CD4-positive, alpha-beta T cell treated with Interleukin-6 for 4 hours (primary cell): ENCODE results near the gene CYTH1.
A peak's percentile ranks its signal among the peaks of the same experiment; 100 is the strongest.
"Not testable (repeated sequence)": the region's sequence is repeated elsewhere in the genome, so short reads cannot be mapped to it uniquely, and the experiment has no call there.

Experiments used
- DNase-seq: peaks from one replicate; pipeline ENCODE4 v3.0.0-alpha.2; 2020; ENCODE audit warnings: mixed read lengths

CYTH1 gene

GRCh38 chr17:78785011-78785662, 3.1 kb upstream of the CYTH1 start:
- peak; percentile 25 for DNase-seq

DNA sequence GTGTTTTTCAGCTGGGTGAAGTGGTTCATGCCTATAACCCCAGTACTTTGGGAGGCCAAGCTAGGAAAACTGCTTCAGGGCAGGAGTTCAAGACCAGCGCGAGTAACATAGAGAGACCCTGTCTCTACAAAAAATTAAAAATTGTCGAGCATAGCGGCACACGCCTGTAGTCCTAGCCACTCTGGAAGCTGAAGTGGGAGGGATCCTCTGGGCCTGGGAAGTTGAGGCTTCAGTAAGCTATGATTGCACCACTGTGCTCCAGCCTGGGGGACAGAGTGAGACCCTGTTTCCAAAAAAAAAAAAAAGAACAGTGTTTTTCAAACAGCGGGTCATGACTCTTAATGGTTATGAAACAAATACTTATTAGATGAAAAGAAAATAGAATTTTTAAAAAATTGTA, 2.3 kb upstream of the CYTH1 start:
- no peak for DNase-seq

GRCh38 chr17:78783711-78784324, 1.7 kb upstream of the CYTH1 start:
- DNase-seq = no peak

DNA sequence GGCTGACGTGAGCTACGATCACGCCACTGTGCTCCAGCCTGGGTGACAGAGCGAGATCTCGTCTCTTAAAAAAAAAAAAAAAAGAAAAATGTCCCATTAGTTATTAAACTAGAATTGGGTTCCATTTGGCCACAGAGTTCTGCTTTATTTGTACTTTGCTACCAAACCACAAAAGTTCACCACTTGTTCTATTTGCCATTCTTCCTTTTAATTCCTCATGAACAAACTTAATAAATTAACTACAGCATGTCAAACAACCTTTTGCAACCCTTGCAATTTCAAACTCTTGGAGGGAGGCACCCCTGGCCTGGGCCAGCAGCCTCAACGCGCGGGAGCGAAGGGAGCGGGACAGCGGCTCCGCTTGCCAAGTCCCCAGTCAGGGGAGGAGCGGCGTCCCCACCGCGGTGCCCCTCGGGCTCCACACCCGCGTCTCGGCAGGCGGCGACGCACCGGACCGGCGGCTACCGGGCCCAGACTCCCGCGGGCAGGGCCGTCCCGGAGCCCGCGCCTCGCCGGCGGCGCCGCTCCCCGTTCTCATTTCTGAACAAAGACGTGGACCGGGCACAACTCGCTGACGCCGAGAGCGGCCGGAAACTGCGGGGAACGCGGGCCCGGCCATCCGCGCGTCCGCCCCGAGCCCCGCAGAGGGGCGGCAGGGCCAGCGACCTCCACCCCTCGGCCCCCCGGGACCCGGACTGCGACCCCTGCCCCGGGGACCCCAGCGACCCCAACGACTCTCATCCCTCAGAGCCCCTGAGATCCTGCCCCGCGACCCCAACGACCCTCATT, 775 bp downstream of the CYTH1 start:
- peak; percentile 57 for DNase-seq

GRCh38 chr17:78780335-78780734, 1.7 kb downstream of the CYTH1 start:
- peak; percentile 24 for DNase-seq

DNA sequence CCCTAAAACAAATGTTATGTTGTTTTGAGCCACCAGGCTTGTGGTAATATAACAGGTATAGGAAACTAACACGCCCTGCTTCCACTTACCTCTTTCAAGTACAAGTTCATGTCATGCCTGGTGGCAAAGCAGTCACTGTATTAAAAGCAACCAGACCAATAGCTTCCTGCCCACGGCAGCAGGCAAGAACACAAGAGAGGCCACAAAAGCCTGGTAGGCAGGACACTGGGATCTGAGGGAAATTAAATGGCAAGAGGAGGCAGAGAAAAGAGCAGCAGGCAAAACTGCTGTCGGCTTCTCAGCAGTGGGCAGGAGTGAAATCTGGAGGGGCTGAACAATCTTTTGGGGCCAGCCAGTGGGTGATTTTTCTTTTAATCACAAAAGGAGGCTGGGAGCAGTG, 2.2 kb downstream of the CYTH1 start:
- DNase-seq = peak; percentile 74

- DNase-seq = not testable (repeated sequence)
These were observed 2.8 kb downstream of the CYTH1 start for GRCh38 chr17:78779286-78779651.

DNA sequence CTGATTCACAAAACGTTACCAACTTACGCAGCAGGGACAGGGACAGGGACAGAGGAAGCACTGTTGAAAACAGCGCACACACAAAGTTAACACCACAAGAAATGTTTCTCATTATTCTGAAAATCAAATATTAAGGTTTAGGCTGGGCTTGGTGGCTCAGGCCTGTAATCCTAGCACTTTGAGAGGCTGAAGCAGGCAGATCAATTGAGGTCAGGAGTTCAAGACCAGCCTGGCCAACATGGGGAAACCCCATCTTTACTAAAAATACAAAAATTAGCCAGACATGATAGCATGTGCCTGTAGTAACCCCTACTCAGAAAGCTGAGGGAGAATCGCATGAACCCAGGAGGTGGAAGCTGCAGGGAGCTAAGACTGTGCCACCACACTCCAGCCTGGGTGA, 4.2 kb downstream of the CYTH1 start:
- peak; percentile 37 for DNase-seq

- peak; percentile 73 for DNase-seq
These were observed 7.0 kb downstream of the CYTH1 start for GRCh38 chr17:78774956-78775571.

DNA sequence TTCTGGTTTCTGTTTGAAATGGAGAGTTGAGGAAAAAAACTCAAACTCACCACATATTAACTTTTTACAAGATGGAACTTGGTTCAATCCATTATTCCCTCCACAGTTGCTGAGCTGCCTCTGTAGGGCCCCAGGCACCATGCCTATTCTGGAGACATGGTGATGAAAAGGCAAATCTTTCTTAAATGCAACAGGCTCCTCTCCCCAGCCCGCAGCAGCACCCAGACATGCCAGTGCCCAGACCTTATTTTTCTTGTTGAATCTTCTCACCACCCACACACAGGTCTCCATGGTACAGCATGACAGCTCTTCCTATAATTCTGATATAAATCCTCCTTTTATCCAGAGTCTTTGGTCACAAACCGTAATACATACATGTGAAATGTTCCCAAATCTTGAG, 7.6 kb downstream of the CYTH1 start:
- DNase-seq = peak; percentile 47

GRCh38 chr17:78771758-78772382, 10.2 kb downstream of the CYTH1 start:
- DNase-seq = no peak

GRCh38 chr17:78769196-78769773, 12.8 kb downstream of the CYTH1 start:
- peak; percentile 39 for DNase-seq

- DNase-seq = no peak
These were observed 14.3 kb downstream of the CYTH1 start for GRCh38 chr17:78767806-78768205.

DNA sequence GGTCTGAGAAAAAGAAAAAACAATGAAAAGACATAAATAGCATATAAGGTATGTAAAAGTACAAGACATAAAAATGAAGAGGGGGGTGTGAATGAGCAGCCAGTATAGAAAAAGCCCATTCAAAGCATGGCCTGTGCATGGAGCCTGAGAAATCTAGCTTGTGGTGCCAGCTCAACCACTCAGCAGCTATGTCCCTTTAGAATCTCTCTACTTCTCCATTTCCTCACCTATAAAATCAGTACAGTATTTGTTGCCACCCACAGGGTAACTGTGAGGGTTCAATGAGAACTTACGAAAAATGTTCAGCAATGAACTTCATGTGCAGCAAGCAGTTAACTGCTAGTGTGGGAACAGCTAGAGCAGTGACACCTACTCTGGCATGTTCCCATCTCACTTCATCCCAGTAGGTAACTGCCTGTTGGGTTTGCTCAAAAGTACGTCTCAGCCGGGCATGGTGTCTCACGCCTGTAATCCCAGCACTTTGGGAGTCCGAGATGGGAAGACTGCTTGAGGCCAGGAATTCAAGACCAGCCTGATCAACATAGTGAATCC, 15.3 kb downstream of the CYTH1 start:
- DNase-seq = no peak

- no peak for DNase-seq
These were observed 15.8 kb downstream of the CYTH1 start for GRCh38 chr17:78766225-78766624.

DNA sequence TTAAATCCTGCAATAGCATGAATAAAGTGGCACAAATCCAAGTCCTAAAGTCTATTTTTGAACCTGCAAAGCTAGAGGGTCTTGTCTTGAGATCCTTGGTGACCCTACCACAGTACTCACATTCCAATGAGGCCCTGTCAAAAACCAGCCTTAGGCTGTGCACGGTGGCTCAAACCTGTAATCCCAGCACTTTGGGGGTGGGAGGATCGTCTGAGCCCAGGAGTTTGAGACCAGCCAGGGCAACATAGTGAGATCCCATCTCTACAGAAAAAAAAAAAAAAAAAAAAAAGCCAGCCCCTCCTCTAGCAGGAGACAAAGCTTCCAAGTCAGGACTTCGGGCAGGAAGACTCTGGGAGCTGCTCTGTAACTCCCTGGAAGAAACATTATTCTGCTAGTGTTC, 16.3 kb downstream of the CYTH1 start:
- no peak for DNase-seq

GRCh38 chr17:78764871-78765270, 17.2 kb downstream of the CYTH1 start:
- DNase-seq = no peak

DNA sequence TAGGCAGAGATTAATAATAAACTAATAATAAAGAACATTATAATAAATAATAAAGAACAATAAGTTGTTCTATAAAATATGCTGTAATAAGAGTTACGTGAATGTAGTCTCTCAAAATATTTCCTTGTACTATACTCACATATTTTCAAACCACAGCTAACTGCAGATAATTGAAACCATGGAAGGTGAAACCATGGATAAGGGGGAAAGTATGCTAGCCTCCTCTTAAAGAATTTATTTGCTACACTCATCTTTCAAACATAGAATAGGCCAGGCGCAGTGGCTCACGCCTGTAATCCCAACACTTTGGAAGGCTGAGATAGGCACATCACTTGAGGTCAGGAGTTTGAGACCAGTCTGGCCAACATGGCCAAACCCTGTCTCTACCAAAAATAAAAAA, 18.5 kb downstream of the CYTH1 start:
- DNase-seq = no peak

DNA sequence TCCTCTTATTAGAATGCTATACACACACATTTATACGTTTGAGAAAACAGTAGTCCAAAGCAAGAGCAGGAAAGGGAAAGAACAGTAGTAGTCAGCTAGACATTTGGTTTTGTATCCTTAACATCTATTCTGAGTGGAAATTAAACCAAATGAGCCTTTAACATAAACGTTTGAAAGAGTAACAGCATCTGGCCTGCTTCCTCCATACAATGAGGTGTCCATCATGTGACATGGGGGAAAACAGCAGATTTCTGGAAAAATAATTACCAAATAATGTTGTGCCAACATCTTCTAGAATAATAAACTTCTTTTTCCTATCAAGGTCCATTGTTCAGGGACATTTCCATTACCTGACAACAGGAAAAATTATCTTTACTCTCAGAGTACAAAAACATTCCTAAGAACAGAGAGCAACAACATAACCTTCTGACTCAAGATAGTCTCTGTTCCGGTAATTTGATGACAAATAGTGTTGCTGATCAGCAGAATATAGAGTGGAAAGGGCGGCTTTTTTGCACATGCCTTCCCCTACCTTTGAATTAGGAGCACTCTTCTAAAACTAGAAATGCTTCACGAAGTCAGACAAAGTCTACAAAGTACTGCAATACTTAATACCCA, 20.2 kb downstream of the CYTH1 start:
- DNase-seq = peak; percentile 43

GRCh38 chr17:78759969-78760352, 22.1 kb downstream of the CYTH1 start:
- no peak for DNase-seq

- DNase-seq = peak; percentile 86
These were observed 22.7 kb downstream of the CYTH1 start for GRCh38 chr17:78759203-78759968.
